ENCODE measurements around the gene B4GALT3.

The B4GALT3 gene

DNA sequence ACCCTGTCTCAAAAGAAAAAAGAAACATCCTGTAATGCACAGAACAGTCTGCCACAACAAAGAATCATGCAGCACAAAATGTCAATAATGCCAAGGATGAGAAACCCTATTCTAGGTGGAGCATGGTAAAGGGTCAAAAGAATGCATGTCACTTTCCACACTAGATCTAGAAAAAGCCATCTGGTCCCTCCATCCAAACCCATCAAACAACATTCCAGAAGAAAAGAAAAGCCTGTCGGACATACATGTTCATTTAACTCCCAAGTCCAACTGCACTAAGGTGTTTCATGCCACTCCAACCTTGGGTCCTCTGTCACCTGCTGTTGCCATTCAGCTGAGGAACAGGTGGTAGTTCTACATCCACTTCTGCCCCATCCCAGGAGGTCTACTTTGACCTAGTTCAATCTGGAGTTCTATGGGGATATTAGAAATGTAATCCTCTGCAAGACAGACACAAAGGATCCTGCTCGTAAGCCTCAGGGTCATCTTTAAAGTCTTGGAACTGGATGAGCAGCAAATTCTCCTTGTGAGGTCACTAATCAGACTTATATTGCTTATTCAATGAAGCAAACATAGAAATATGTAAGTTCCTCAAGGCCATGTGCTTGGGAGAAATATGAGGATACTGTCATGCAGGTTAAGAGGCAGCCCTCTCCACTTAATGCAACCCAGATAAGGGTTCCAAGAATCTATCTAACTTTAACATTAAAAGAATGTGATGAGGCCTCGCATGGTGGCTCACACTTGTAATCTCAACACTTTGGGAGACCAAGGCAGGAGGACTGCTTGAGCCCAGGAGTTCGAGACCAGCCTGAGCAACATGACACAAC is 48.5 kb downstream of the B4GALT3 start:
- DNase-seq (no peak), ATAC-seq (no peak)

DNA sequence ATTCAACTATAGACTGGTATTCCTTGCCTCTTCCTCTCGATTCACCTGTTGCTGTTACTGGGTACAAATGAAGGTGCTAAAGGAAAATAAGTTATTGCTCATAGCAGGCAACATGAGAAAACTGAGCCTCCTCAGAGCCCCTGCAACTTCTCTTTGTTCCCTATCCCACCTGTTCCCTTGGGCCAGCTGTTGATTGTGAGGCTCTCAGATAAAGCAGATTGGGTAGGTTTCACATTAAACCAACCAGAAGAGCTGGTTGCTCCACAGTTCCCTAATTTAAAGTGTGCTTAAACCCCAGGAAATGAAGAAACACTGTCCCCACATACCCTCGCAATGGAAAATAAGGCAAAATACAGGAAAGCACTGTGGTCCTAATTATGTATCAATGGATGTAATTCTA is 49.7 kb downstream of the B4GALT3 start:
- no peak for ATAC-seq
- no peak for DNase-seq

DNA sequence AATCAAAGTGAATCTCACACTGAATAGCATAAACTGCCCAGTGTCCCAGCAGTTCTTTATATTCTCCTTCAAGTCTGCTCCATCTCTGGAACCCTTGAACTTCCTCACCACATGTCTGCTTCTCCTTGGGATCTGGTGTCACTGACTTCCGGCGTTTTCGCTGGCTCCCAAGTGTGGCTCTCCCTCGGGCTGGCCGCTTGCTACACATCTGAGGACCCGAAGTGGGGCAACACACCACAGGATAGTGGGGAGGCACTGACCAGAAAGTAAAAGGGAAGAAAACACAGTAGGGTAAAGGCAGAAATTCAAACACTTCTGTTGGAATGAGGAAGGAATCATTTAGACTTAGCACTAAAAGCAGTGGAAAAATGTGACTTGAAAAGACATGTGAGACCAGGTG is 54.3 kb downstream of the B4GALT3 start:
- DNase-seq (no peak), ATAC-seq (no peak)

GRCh38 chr1:161121834-161122233 is 55.5 kb downstream of the B4GALT3 start:
- ATAC-seq (no peak), DNase-seq (no peak)
